Stimulated activated CD4-positive, alpha-beta T cell treated with anti-CD3 and anti-CD28 coated beads, Interleukin-12 subunit alpha, Interleukin-12 subunit beta, amount 100 ng/mL, for 24 hours (primary cell): Measurements from ENCODE around the gene CACNG7.
"Not testable (repeated sequence)": the region's sequence is repeated elsewhere in the genome, so short reads cannot be mapped to it uniquely, and the experiment has no call there.

ENCODE experiments used
- DNase-seq, 2 experiments: peaks; one replicate each; pipeline ENCODE4 v3.0.0-alpha.2; 2020; ENCODE audit warnings: low read depth in 2 of 2

Gene CACNG7

DNA sequence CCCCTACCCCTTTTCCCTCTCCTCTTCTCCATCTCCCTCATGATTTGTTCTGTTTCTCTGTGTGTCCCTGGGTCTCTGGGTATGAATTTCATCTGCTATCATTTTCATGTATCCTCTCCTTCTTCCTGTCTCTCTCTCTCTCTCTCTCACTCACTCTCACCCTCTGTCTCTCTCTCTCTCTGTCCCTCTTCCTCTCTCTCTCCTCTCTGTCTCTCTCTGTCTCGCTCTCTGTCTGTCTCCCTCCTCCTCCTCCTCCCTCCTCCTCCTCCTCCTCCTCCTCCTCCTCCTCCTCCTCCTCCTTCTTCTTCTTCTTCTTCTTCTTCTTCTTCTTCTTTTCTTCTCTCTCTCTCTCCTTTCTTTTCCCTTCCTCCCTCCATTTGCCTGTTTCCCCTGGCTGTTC is 3.3 kb upstream of the CACNG7 start:
- no peak for DNase-seq

DNA sequence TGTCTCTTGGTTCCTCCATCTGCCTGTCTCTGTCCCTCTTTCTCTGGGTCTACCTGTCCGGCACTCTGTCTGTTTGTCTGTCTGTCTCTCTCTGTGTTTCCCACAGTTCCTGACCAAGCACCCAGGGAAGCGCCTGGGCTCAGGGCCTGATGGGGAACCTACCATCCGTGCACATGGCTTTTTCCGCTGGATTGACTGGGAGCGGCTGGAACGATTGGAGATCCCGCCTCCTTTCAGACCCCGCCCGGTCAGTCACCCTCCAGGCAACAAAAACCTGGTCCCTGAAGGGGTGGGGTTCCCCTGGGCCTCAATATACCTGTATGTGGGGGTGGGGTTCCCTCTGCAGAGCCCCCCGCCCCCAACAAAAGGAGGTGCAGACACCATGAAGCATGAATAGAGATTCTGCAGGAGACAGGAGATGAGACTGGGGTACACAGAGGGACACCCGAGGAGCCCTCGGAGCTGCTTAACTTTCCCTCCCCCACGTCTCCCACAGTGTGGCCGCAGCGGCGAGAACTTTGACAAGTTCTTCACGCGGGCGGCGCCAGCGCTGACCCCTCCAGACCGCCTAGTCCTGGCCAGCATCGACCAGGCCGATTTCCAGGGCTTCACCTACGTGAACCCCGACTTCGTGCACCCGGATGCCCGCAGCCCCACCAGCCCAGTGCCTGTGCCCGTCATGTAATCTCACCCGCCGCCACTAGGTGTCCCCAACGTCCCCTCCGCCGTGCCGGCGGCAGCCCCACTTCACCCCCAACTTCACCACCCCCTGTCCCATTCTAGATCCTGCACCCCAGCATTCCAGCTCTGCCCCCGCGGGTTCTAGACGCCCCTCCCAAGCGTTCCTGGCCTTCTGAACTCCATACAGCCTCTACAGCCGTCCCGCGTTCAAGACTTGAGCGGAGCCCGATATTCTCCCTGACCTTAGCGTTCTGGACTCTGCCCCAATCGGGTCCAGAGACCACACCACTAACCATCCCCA is 2.6 kb upstream of the CACNG7 start:
- DNase-seq = peak; percentile 35 to 69

DNA sequence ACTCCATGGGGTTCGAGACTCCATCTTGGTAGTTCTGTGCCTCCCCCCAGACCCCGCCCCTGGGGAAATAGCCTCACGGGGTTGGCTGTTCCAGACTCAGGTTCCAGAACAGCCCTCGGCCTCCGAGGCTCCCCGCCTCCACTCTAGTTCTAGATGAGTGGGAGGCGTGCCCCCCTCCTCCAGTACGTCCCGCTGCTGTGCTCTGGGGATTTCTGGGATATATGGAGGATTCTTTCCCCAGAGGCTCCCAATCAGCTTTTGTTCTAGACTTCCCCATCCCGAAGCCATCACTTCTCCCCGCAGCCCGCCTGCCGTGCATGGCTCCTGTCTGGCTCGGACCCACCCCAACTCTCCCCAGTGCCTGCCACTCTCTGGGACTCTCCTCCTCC is 1.9 kb upstream of the CACNG7 start:
- no peak for DNase-seq

DNA sequence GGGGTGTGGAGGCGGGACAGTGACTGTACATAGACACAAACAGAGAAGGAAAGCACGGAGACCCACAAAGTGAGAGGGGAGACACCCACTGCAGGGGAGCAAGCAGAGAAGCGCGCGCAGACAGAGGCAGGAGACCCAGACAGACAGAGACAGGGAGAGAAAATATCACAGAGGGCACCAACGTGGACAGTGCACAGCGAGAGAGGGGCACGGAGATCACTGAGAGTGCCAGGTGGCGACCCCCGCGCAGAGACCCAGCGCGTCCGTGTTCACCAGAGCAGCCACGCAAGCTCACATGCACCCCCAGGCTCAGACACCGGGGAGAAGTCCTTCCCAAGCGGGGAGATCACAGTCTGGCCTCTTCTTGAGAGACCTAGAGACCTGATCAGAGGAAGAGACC is 1.4 kb upstream of the CACNG7 start:
- no peak for DNase-seq

DNA sequence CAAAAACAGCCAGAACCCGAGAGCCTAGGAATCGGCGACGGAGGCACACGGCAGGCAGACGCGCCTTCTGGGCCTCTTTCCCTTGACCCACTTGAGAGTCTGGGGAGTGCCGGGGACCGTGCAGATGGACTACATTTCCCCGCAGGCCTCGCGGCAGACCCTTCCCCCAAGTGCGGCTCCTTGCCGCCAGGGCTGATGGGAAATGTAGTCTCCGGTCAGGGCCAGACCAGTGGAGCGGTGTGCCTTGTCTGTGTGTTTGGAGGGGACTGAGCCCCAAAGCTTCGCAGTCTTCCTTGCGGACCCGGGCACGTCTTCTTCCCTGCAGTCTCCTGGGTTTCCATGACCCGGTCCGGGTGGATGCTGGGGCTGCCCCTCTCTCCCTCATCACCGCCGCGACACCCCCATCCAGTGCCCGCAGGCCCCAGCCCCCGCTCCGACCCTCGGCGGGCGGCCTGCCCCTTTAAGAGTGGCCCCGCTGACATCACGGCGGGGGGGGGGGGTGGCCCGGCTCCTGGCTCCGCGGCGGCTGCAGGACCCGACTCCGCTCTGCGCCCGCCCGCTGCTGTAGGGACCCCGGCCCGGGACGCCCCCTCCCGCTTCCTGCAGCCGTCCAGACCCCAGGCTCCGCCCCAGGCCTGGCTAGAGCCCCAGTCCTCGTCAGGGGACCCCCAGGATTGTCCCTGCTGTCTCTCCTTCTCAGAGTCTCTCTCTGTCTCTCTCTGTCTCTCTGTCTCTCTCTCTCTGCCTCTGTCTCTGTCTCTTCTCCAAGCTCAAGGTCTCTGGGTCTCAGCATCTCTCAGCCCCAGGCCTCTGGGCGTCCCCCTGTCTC is 758 bp upstream of the CACNG7 start:
- peak; percentile 31 to 59 for DNase-seq

DNA sequence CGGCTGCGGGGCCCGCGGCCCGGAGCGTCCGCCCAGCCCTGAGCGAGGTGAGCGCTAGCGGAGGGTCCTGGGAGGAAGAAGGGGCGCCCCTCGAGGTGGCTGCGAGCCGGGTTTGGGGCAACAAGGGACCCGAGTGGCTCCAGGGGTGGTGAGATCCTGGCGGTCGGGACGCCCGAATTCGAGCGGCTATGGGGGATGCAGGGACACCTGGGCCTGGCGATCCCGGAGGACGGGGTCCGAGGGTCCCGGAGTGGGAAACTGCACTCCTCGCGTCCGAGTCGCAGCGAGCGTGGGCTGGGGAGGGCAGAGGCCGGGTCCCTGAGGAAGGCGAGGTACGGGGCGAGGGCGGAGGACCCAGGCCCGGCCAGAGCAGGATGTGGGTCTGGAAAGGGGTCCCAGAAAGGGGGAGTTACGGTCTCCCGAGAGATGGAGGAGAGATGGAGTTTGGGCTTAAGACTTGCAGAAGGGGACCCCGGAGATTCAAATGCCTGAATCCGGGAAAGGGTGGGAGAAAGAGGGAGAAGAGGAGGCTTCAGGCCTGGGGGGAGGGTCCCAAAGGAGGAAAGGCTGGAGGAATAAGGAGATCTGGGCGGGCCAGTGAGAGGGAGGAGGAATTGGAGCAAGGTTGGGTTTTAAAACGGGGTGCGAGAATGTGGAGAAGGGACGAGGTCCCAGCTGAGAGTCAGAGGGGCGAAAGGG is 542 bp downstream of the CACNG7 start:
- DNase-seq = no peak

DNA sequence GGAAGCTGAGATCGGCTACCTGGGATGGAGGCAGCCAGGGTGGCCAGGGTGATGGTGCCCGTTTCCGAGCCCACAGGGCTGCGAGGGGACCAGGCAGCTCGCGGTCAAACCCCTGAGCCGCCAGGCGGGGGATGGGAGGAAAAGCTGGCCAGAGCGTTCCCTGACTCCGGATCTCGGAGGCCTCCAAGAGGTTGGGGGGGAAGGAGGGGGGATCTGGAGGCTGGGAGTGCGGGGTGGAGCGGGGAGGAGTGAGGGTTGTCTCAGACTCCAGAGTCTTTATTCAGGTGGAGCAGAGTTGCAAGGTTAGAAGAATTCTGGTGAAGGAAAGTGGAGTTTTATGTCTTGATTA is 1.1 kb downstream of the CACNG7 start:
- no peak for DNase-seq

DNA sequence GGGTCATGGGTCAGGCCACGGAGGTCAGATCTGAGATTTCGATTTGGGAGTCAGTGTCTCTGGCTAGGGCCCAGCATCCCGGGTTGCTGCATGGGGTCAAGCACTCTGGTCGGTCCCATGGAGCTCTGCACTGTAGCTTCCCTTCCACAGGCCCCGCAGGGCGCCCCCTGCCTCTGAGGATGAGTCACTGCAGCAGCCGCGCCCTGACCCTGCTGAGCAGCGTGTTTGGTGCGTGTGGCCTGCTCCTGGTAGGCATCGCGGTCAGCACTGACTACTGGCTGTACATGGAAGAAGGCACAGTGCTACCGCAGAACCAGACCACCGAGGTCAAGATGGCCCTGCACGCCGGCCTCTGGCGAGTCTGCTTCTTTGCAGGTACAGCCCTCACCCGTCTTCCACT is 3.6 kb downstream of the CACNG7 start:
- no peak for DNase-seq

DNA sequence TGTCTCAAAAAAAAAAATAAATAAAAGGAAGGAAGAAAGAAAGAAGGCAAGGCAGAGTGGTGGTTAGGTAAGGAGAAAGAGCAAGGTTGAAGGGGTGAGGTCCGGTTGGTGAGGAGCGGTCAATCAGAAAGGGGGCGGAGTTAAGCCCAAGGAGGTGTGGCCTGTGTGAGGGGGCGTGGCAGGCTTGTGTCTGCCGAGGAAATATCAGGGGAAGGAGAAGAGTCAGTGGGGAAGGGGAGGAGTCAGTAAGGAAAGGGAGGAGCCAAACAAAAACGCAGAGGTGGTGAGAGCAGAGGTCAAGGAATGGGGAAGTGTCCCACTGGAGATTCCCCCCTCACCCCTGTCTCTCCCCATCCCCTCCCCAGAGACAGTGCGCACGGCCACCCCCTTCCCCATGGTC is 5.9 kb downstream of the CACNG7 start:
- DNase-seq = no peak

DNA sequence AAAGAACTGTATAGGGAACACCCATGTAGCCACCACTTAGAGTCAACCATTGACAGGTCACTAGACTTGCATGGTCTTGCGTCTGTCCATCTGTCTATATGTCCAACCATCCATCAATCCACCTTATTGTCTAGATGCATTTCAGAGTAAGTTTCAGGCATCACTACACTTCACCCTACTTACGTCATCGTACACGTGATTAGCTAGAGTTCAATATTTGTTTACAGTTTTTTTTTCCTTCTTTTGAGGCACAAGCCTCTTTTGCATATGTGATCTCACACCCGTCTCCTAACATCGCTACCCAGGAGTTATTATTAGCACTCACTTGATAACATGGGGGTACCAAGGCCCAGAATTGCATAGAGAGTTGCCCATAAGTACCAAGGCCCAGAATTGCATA is 6.9 kb downstream of the CACNG7 start:
- no peak for DNase-seq

DNA sequence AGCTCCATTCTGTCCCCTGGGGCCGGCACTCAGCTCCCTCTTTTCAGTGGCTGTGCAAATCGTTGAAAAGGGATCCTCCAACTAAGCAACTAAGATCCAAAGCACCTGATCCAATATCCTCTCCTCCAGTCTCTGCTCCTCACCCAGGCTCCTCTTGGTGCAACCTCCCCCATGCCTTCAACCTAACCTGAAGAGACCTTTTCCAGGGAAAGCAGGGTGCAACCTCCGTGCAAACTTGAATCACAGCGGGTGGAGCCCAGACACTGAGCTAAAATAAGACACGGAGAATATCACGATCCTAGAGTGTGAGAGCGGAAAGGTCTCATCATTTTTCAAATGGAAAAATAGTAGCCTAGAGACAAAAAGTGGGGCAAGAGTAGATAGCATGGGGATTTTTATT is 8.3 kb downstream of the CACNG7 start:
- DNase-seq = no peak

DNA sequence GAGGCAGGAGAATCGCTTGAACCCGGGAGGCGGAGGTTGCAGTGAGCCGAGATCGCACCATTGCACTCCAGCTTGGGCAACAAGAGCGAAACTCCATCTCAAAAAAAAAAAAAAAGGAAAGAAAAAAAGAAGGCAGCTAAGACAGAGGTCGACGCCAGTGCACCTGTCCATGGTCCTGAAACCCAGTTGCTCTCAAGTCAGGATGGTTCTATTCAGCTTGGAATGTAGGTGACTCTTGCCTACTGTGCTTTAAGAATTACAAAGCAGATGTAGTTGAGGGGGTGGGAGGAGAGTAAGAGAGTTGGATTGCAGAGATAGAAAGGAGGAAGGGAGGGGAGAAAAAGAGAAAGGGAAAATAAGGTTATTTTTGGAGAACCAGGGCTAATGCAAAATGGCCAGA is 18.7 kb downstream of the CACNG7 start:
- DNase-seq = no peak

DNA sequence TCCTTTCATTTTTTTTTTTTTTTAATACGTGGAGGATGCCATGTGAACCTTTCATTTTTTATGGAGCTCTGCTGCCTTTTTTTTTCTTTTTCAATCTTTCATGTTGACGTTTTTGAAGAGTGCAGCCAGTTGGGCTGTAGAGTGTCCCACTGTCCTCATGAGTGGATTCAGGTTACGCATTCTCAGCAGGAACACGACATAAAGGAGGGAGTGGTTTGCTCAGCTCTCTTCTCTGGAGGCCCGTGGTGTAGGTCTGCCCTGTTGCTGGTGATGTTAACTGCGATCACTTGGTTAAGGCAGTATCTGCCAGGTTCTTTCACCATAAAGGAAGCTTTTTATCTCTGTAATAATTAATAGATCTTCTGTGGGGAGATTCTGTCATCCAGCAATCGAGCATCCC is 27.0 kb downstream of the CACNG7 start:
- DNase-seq = no peak

DNA sequence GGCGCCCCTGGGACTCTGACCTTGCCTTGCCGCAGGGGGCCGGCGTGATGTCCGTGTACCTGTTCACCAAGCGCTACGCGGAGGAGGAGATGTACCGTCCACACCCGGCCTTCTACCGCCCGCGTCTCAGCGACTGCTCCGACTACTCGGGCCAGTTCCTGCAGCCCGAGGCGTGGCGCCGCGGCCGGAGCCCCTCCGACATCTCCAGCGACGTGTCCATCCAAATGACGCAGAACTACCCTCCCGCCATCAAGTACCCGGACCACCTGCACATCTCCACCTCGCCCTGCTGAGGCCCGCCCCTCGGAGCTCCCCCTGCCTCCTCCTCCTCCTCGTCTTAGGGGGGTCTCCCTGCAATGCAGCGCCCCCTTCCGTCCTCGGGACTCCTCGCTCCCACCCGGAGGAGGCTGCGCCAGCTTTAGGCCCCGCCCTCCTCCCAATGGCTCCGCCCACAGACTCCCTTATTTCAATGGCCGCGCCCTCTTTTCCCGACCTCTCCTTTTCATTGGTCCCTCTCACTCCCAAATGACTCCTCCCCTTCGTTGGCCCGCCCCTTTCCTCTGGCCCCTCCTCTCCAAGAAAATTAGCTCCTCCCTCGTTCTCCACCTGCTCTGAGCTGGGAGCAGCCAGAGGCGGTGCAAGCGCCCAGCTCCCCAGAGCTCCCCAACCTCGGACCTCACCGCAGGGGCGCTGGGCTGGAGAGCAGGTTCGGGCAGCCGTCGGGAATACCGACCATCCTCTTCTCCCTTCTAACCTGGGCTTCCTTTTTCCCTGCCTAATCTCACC is 33.1 kb downstream of the CACNG7 start:
- peak in 1 of 2 experiments; percentile 3 for DNase-seq

DNA sequence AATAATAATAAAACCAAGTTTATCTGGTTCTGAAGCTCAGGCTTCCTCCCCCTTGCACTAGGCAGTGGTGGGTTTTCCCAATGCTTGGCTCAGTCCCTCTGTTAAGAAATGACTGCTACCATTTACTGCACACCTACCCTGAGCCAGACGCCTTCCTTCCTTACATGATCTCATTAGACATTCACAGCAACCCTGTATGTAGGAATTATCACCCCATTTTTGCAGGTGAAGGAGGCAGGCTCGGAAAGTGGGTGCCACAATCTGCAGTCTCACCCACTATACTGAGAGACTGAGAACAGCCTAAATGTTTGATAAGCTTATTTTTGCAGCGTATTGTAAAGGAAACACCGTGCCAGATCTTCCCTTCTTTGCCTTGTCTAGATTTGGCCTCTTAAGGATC is 35.3 kb downstream of the CACNG7 start:
- no peak for DNase-seq

DNA sequence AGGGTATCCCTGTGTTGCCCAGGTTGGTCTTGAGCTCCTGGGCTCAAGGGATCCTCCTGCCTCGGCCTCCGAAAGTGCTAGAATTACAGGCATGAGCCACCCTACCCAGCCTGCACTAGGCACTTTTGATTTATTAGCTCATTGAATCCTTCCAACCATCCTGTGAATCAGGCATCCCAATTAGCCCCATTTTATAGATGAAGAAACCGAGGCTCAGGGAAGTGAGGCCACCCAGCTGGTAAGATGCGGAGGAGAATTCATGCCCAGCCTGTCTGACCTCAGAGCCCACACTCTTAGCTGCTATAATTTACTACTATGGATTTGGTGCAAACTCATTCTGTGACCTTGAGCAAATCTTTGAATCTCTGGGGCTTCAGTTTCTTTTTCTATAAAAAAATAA is 35.9 kb downstream of the CACNG7 start:
- DNase-seq = no peak

DNA sequence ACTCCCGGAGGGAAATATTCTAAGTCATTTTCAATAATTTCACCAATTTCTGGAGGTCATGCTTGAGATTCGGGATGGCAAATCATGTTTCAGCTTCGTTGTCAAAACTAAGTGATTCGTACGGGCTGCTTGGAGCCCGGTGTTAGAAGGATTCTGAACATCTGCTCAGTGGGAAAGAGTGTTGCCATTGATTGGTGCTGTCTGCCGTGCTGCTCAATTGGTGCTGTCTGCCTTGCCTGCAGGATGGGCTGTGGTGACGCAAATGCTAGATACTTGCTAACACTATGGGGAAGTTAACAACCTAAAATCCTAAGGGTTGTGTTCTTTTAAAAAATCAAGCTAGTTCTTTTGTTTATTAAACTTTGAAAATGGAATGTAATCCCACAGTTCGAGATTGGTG is 36.4 kb downstream of the CACNG7 start:
- DNase-seq = no peak

DNA sequence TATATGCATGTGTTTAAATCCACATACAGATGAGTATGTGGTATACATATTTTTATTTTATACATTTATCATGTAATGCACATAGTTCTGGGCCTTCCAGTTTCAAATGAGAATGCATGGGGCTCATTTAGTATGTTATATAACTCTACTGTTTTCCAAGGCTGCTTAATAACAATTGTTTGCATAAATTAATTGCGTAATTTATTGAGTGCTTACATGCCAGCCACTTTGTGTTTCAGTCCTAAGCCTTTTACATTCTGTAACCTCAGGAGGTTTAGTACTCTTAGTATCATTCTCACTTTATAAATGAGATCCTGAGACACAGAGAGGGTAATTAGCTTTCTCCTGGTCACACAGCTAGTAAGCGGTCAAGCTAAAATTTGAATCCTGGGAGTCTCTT is 36.9 kb downstream of the CACNG7 start:
- no peak for DNase-seq

DNA sequence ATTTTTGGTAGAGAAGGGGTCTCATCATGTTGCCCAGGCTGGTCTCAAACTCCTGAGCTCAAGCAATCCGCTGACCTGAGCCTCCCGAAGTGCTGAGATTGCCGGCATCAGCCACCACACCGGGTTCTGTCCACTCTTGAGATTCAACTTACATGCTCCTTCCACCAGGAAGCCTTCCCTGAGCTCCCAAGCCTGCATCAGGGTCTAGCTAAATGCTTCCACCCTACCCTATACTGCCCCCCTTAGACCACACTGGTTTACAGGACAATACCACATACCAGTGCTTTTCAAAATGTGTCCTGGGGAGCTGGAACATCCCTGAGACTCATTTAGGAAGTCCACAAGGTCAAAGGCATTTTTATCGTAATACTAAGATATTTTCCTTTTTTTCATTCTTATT is 38.5 kb downstream of the CACNG7 start:
- DNase-seq = no peak

DNA sequence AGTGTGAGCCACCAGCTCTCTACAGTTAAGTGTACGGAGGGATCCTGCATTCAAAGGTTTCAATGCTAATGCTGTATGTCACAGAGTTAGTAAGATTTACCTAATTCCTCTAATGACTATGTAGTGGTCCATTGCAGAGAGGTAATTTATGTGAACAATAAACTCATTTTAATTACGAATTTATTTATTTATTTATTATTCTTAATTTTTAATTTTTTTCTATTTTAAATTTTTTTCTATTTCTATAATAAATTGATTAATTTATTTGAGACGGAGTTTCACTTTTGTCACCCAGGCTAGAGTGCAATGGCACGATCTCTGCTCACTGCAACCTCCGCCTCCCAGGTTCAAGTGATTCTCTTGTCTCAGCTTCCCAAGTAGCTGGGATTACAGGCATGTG is 39.5 kb downstream of the CACNG7 start:
- not testable (repeated sequence) for DNase-seq

DNA sequence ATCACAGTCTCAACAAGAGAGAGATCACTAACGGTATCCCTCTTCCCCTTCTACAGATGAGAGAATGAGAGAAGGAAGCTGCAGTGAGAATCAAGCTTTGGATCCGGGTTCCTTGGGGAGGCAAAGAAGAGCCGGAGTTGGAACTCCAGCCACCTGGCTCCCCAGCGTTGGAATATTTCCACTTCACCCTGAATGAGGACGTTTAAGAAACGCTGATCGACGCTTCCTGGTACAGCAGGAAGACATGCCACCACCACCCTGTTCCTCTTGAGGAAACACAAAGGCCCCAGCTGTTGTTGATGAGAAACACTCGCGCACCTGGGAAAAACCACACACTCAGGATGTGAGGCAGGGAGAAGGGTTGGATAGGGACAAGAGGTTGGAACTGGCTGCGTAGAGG is 42.4 kb downstream of the CACNG7 start:
- no peak for DNase-seq

DNA sequence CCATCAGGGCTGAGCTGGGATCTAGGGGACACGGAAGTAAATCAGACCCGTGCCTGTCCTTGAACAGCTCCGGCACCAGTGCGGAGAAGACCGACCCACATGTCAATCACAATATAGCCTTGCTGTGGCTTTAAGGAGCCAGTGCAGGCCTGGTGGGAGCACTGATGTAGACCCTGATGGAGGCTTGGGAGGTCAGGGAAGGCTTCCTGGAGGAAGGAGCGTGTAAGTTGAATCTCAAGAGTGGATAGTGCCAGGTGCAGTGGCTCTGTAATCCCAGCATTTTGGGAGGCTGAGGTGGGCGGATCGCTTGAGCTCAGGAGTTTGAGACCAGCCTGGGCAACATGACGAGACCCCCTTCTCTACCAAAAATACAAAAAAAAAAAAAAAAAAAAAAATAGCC is 42.9 kb downstream of the CACNG7 start:
- DNase-seq = no peak
